IPS-15b (cell line): ENCODE measurements around the gene NCBP3.

Experiments used
- H3K27me3 ChIP-seq: one replicate; pipeline ENCODE4 v1.6.1; 2013; ENCODE audit warnings: low read length; ENCODE audit not compliant: control insufficient read depth, insufficient read depth
- H3K36me3 ChIP-seq: one replicate; pipeline ENCODE4 v1.6.1; 2013; ENCODE audit warnings: low read length; ENCODE audit not compliant: control insufficient read depth, insufficient read depth
- H3K4me1 ChIP-seq: one replicate; pipeline ENCODE4 v1.6.1; 2013; ENCODE audit warnings: mild to moderate bottlenecking, low read length; ENCODE audit not compliant: control insufficient read depth, insufficient read depth
- H3K4me3 ChIP-seq: one replicate; pipeline ENCODE4 v1.5.1; 2013; ENCODE audit warnings: low read depth, low read length
- H3K9ac ChIP-seq: one replicate; pipeline ENCODE4 v1.6.1; 2013; ENCODE audit warnings: low read depth, mild to moderate bottlenecking, low read length
- H3K9me3 ChIP-seq: one replicate; pipeline ENCODE4 v1.6.1; 2013; ENCODE audit warnings: mild to moderate bottlenecking, low read length; ENCODE audit not compliant: control insufficient read depth, insufficient read depth

The NCBP3 gene

GRCh38 chr17:3815925-3816324 is 30.1 kb downstream of the NCBP3 start:
- no peaks in the 10 kb centered on the region for H3K9me3 ChIP-seq
- no peak overlapping the region for H3K4me3 ChIP-seq
- H3K4me1 ChIP-seq: no peaks in the 10 kb centered on the region
- no peaks in the 10 kb centered on the region for H3K27me3 ChIP-seq
- H3K9ac ChIP-seq: no peak overlapping the region
- H3K36me3 ChIP-seq: peaks cover 40% of the 10 kb centered on the region

DNA sequence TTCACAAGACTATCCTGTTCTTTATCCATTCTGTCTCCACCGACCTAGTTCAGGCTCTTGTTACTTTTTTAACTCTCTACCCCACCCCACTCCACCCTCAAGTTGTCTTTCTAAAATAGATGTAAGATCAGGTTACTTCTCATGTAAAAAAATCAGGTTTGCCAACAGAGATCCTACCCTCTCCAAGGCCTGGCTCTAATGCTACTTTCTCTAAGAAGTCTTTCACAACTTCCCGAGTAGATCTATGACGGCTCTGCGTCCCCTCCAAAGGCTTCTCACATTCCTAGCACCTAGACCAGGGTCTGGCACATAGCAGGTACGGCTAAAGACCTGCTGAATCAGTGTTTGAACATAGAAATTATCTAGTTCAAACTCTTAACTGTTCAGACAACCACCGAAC is 30.9 kb downstream of the NCBP3 start:
- Histone ChIP-seq H3K27me3 (no peaks in the 10 kb centered on the region), H3K9ac (no peak overlapping the region), H3K4me3 (no peak overlapping the region), H3K4me1 (no peaks in the 10 kb centered on the region), H3K9me3 (no peaks in the 10 kb centered on the region), H3K36me3 (peaks cover 44% of the 10 kb centered on the region)

- Histone ChIP-seq H3K36me3 (peaks cover 47% of the 10 kb centered on the region), H3K4me1 (no peaks in the 10 kb centered on the region), H3K4me3 (no peak overlapping the region)
Measured at GRCh38 chr17:3814361-3814760, 31.7 kb downstream of the NCBP3 start.

DNA sequence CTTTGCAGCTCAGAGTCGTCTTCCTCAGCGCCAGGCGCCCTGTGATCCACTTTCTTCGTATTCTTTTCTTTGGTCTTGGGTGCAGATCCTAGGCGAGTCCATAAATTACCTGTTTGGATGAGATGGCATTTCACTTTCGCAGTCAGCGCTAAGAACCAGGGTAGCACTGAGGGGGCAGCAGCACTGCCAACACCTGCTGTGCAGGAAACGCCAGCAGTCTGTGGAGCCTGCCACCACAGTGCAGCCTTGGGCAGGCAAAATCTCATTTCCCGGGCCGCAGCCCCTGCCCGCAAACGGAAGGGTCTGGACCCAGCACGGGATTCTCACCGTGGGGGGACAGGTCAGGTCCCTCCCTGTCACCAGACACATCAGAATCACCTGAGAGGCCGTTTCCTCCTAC is 32.9 kb downstream of the NCBP3 start:
- Histone ChIP-seq H3K4me1 (no peaks in the 10 kb centered on the region), H3K36me3 (peaks cover 40% of the 10 kb centered on the region), H3K9ac (no peak overlapping the region), H3K27me3 (no peaks in the 10 kb centered on the region), H3K9me3 (no peaks in the 10 kb centered on the region), H3K4me3 (no peak overlapping the region)

More at GRCh38 chr17:3814361-3814760, 31.7 kb downstream of the NCBP3 start:
- Histone ChIP-seq H3K9ac (no peak overlapping the region), H3K27me3 (no peaks in the 10 kb centered on the region), H3K9me3 (no peaks in the 10 kb centered on the region)

DNA sequence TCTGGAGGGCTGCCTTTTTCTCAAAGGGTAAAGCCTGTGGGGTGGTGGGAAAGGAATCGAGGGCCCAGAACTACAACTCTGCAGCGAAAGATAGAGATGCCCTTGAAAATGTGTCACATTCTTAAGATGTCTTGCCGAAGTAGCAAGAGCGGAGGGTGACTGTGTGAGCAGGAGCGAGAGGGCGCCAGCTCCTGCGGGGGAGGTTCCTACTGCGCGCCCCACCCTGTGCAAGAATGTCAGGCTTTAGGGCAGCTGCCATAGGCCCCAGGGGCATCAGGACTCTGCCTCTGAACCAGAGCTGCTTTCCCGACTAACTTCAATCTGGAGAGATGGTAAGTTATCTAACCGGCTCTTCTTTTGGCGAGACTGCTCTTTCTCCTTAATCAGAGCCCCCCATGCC is 33.3 kb downstream of the NCBP3 start:
- Histone ChIP-seq H3K27me3 (no peaks in the 10 kb centered on the region), H3K9ac (no peak overlapping the region), H3K36me3 (peaks cover 40% of the 10 kb centered on the region), H3K9me3 (no peaks in the 10 kb centered on the region), H3K4me3 (no peak overlapping the region), H3K4me1 (no peaks in the 10 kb centered on the region)

DNA sequence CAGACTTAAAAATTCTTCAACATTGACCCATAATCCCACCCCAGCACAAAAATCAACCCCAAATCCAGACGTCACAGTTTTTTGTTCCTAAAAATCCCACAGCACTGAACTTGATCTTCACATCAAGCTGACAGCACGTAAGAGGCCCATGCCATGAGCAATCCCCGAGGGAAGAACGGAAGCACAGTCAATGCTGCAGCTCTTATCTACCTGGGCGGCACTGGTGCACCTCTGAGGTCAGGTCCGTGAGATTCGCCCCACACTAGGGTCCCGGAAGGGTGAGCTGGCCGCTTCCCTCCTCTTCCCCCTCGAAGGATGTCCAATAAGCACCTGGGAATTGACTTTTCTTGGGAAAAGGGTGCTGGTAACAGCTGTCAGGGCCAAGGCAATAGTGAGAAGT is 33.8 kb downstream of the NCBP3 start:
- Histone ChIP-seq H3K4me1 (no peaks in the 10 kb centered on the region), H3K9me3 (no peaks in the 10 kb centered on the region), H3K9ac (no peak overlapping the region), H3K27me3 (no peaks in the 10 kb centered on the region), H3K36me3 (peaks cover 44% of the 10 kb centered on the region), H3K4me3 (no peak overlapping the region)

- peaks cover 34% of the 10 kb centered on the region for H3K36me3 ChIP-seq
- H3K4me1 ChIP-seq: no peaks in the 10 kb centered on the region
- H3K27me3 ChIP-seq: no peaks in the 10 kb centered on the region
- H3K4me3 ChIP-seq: no peak overlapping the region
- H3K9me3 ChIP-seq: no peaks in the 10 kb centered on the region
- H3K9ac ChIP-seq: no peak overlapping the region
Measured at GRCh38 chr17:3810019-3810418, 36.0 kb downstream of the NCBP3 start.

- H3K4me1 ChIP-seq: no peaks in the 10 kb centered on the region
- no peak overlapping the region for H3K4me3 ChIP-seq
- no peaks in the 10 kb centered on the region for H3K9me3 ChIP-seq
- no peaks in the 10 kb centered on the region for H3K27me3 ChIP-seq
- H3K9ac ChIP-seq: no peak overlapping the region
- H3K36me3 ChIP-seq: peaks cover 31% of the 10 kb centered on the region
Measured at GRCh38 chr17:3809135-3809534, 36.9 kb downstream of the NCBP3 start.

- H3K9ac ChIP-seq: no peak overlapping the region
- H3K9me3 ChIP-seq: no peaks in the 10 kb centered on the region
- no peaks in the 10 kb centered on the region for H3K4me1 ChIP-seq
- no peaks in the 10 kb centered on the region for H3K27me3 ChIP-seq
- peaks cover 28% of the 10 kb centered on the region for H3K36me3 ChIP-seq
- H3K4me3 ChIP-seq: no peak overlapping the region
Measured at GRCh38 chr17:3808701-3809100, 37.3 kb downstream of the NCBP3 start.

DNA sequence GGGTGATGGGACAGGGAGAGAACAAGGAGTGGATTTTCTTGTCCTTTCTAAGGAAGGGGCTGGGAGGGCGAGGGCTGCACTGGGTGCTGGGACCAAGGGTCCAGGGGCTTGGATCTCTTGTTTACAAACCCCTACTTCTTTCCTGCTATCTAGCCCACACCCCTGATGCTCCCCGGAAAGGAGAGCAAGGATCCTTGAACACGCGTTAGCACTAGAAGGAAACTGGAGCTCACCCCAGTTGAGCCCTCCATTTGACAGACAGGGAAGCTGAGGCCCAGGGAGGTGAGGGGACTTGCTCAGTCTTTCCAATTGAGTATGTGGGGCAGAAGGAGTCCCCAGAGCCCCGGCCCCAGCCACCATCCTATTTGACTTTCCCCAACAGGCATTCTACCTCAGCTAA is 40.5 kb downstream of the NCBP3 start:
- Histone ChIP-seq H3K36me3 (peaks cover 17% of the 10 kb centered on the region), H3K27me3 (no peaks in the 10 kb centered on the region), H3K9me3 (no peaks in the 10 kb centered on the region), H3K4me3 (no peak overlapping the region), H3K4me1 (no peaks in the 10 kb centered on the region), H3K9ac (no peak overlapping the region)

GRCh38 chr17:3804503-3804931 is 41.5 kb downstream of the NCBP3 start:
- Histone ChIP-seq H3K9ac (no peak overlapping the region), H3K27me3 (no peaks in the 10 kb centered on the region), H3K36me3 (peaks cover 10% of the 10 kb centered on the region), H3K4me1 (no peaks in the 10 kb centered on the region), H3K4me3 (no peak overlapping the region), H3K9me3 (no peaks in the 10 kb centered on the region)

DNA sequence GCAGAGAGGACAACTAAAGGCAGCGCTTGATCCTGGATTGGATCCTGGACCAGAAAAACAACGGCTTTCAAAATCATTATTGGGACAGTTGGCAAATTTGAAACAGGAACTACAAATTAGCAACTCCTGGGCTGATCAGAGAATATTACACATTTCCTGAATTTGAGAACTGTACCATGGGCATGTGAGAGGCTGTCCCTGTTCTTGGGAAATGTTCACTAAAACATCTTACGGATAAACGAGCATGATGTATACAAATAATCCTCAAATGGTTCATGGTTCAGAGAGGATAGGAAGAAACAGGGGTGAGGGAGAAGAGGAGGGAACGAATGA is 42.8 kb downstream of the NCBP3 start:
- Histone ChIP-seq H3K9ac (no peak overlapping the region), H3K36me3 (peaks cover 10% of the 10 kb centered on the region), H3K4me3 (no peak overlapping the region), H3K27me3 (no peaks in the 10 kb centered on the region), H3K4me1 (no peaks in the 10 kb centered on the region), H3K9me3 (no peaks in the 10 kb centered on the region)
